ENCODE data around the gene ADAMTSL2.

ADAMTSL2 gene

GRCh38 chr9:133580419-133580738 lies 45.9 kb downstream of the ADAMTSL2 start:
- DNase-seq (ENCODE audit: low spot score) = no peak
- TF ChIP-seq CTCF (IDR thresholded peaks at IDR 0.05; ENCODE audit: extremely low read depth, insufficient read depth, missing control alignments) = no peak
- in situ Hi-C loops (cut with MboI; ENCODE audit: low pct_unique_long_range_greater_than_20kb, low sequenced_read_pairs, unreplicated experiment) = no loop called here

DNA sequence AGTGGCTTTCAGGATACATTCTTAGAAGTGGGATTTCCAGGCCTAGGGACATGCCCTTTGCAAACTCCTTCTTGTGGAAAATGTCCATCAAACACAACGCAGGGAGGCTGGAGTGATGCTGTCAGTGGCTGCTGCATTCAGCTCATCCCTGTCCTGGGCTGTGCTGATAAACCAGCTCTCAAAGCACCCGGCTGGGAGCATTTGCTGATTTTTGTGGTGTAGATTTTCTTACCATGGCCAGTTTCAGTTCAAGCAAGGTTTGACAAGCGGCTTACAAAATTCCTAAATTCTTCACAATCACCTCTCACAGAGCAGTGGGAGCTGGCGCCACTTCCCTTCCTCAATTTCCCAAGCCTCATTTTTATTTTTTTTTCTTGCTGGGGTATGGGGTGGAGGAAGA lies 46.5 kb downstream of the ADAMTSL2 start:
- no peak for TF ChIP-seq CTCF (IDR thresholded peaks at IDR 0.05; ENCODE audit: extremely low read depth, insufficient read depth, missing control alignments)
- DNase-seq (ENCODE audit: low spot score) = no peak
- in situ Hi-C loops (cut with MboI; ENCODE audit: low pct_unique_long_range_greater_than_20kb, low sequenced_read_pairs, unreplicated experiment) = no loop called here

GRCh38 chr9:133581513-133582343 lies 47.2 kb downstream of the ADAMTSL2 start:
- DNase-seq (ENCODE audit: low spot score) = no peak
- no peak for TF ChIP-seq CTCF (IDR thresholded peaks at IDR 0.05; ENCODE audit: extremely low read depth, insufficient read depth, missing control alignments)
- in situ Hi-C loops (cut with MboI; ENCODE audit: low pct_unique_long_range_greater_than_20kb, low sequenced_read_pairs, unreplicated experiment) = no loop called here

- in situ Hi-C loops (cut with MboI; ENCODE audit: low pct_unique_long_range_greater_than_20kb, low sequenced_read_pairs, unreplicated experiment) = no loop called here
- no peak for TF ChIP-seq CTCF (IDR thresholded peaks at IDR 0.05; ENCODE audit: extremely low read depth, insufficient read depth, missing control alignments)
- DNase-seq (ENCODE audit: low spot score) = no peak
Observed at GRCh38 chr9:133582501-133583045, 48.1 kb downstream of the ADAMTSL2 start.

- in situ Hi-C loops (cut with MboI; ENCODE audit: low pct_unique_long_range_greater_than_20kb, low sequenced_read_pairs, unreplicated experiment) = no loop called here
- TF ChIP-seq CTCF (IDR thresholded peaks at IDR 0.05; ENCODE audit: extremely low read depth, insufficient read depth, missing control alignments) = no peak
- no peak for DNase-seq (ENCODE audit: low spot score)
Observed at GRCh38 chr9:133583111-133583510, 48.6 kb downstream of the ADAMTSL2 start.

DNA sequence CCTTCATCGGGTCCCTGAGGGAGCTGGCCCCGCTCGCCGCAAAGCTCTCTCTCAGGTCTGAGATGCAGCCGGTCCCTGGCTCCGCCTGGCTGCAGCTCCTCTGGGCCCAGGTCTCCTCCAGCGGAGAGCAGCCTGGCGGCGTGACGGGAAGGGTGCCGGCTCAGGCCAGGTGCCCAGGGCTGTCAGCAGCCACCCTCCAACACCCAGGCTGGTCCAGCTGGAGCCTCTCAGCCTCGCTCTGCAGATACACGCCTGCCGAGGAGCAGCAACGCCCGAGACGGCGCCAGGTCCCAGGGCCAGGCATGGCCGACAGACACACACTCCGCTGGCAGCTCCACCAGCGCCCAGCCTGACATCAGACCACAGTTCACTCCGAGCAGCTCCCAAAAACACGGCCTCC lies 49.1 kb downstream of the ADAMTSL2 start:
- TF ChIP-seq CTCF (IDR thresholded peaks at IDR 0.05; ENCODE audit: extremely low read depth, insufficient read depth, missing control alignments) = no peak
- no peak for DNase-seq (ENCODE audit: low spot score)
- in situ Hi-C loops (cut with MboI; ENCODE audit: low pct_unique_long_range_greater_than_20kb, low sequenced_read_pairs, unreplicated experiment) = no loop called here
